ENCODE measurements around the gene ESR1.

The ESR1 gene

GRCh38 chr6:152110886-152111820, 303.7 kb downstream of the ESR1 start:
- no peak overlapping the region for H3K27ac ChIP-seq (ENCODE audit: low read length)
- H3K36me3 ChIP-seq (ENCODE audit: insufficient read depth, low read depth, low read length) = no peaks in the 10 kb centered on the region
- no peak overlapping the region for H3K4me3 ChIP-seq (ENCODE audit: low read length)
- H3K27me3 ChIP-seq (ENCODE audit: insufficient read depth, low read length) = no peaks in the 10 kb centered on the region
- no peaks in the 10 kb centered on the region for H3K9me3 ChIP-seq (ENCODE audit: insufficient read depth, low read depth, low read length)
- no peak overlapping the region for H3K9ac ChIP-seq (ENCODE audit: low read depth, low read length)
- 0 out of 2 replicates have a peak, but pooled peaks cover 3% of the 10 kb centered on the region for H3K4me1 ChIP-seq (ENCODE audit: insufficient read depth, low read length)

- Histone ChIP-seq H3K27me3 (ENCODE audit: insufficient read depth, low read length) (no peaks in the 10 kb centered on the region), H3K9me3 (ENCODE audit: insufficient read depth, low read depth, low read length) (no peaks in the 10 kb centered on the region), H3K9ac (ENCODE audit: low read depth, low read length) (no peak overlapping the region), H3K27ac (ENCODE audit: low read length) (no peak overlapping the region), H3K36me3 (ENCODE audit: insufficient read depth, low read depth, low read length) (no peaks in the 10 kb centered on the region), H3K4me1 (ENCODE audit: insufficient read depth, low read length) (0 out of 2 replicates have a peak, but pooled peaks cover 3% of the 10 kb centered on the region), H3K4me3 (ENCODE audit: low read length) (no peak overlapping the region)
These were observed 305.2 kb downstream of the ESR1 start for GRCh38 chr6:152112491-152113261.

- Histone ChIP-seq H3K9me3 (ENCODE audit: insufficient read depth, low read depth, low read length) (no peaks in the 10 kb centered on the region), H3K27me3 (ENCODE audit: insufficient read depth, low read length) (no peaks in the 10 kb centered on the region), H3K9ac (ENCODE audit: low read depth, low read length) (no peak overlapping the region), H3K4me3 (ENCODE audit: low read length) (no peak overlapping the region), H3K36me3 (ENCODE audit: insufficient read depth, low read depth, low read length) (no peaks in the 10 kb centered on the region), H3K4me1 (ENCODE audit: insufficient read depth, low read length) (0 out of 2 replicates have a peak, but pooled peaks cover 3% of the 10 kb centered on the region), H3K27ac (ENCODE audit: low read length) (no peak overlapping the region)
These were observed 310.0 kb downstream of the ESR1 start for GRCh38 chr6:152117156-152118133.

- Histone ChIP-seq H3K4me1 (ENCODE audit: insufficient read depth, low read length) (0 out of 2 replicates have a peak, but pooled peaks cover 3% of the 10 kb centered on the region), H3K27ac (ENCODE audit: low read length) (no peak overlapping the region), H3K4me3 (ENCODE audit: low read length) (no peak overlapping the region), H3K36me3 (ENCODE audit: insufficient read depth, low read depth, low read length) (no peaks in the 10 kb centered on the region), H3K27me3 (ENCODE audit: insufficient read depth, low read length) (no peaks in the 10 kb centered on the region), H3K9me3 (ENCODE audit: insufficient read depth, low read depth, low read length) (no peaks in the 10 kb centered on the region), H3K9ac (ENCODE audit: low read depth, low read length) (no peak overlapping the region)
These were observed 310.7 kb downstream of the ESR1 start for GRCh38 chr6:152118224-152118623.

- Histone ChIP-seq H3K4me1 (ENCODE audit: insufficient read depth, low read length) (0 out of 2 replicates have a peak, but pooled peaks cover 3% of the 10 kb centered on the region), H3K36me3 (ENCODE audit: insufficient read depth, low read depth, low read length) (no peaks in the 10 kb centered on the region), H3K4me3 (ENCODE audit: low read length) (no peak overlapping the region), H3K27ac (ENCODE audit: low read length) (no peak overlapping the region), H3K27me3 (ENCODE audit: insufficient read depth, low read length) (no peaks in the 10 kb centered on the region), H3K9ac (ENCODE audit: low read depth, low read length) (no peak overlapping the region), H3K9me3 (ENCODE audit: insufficient read depth, low read depth, low read length) (no peaks in the 10 kb centered on the region)
These were observed 311.2 kb downstream of the ESR1 start for GRCh38 chr6:152118678-152119077.

- H3K9ac ChIP-seq (ENCODE audit: low read depth, low read length) = no peak overlapping the region
These were observed 312.3 kb downstream of the ESR1 start for GRCh38 chr6:152119831-152120230.

DNA sequence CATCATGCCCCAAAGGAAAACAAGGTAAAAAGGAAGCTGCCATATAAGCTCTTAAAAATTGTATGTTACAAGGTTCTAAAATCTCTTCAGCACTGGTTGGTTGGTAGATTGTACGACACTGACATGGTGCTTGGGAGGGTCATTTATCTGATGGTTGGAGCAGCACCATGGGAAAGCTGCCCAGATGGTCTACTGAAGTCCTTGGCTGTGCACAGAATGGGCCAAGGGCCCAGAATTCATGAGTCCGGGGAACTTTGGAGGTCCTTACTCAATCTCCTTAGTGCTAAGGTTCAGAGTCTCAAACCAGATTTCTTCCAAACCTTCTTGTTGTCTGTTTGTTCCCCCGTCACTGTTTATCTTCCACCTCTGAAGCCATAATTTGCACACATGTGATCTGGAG, 314.4 kb downstream of the ESR1 start:
- Histone ChIP-seq H3K36me3 (ENCODE audit: insufficient read depth, low read depth, low read length) (no peaks in the 10 kb centered on the region), H3K4me3 (ENCODE audit: low read length) (no peak overlapping the region), H3K9ac (ENCODE audit: low read depth, low read length) (no peak overlapping the region), H3K9me3 (ENCODE audit: insufficient read depth, low read depth, low read length) (no peaks in the 10 kb centered on the region), H3K27me3 (ENCODE audit: insufficient read depth, low read length) (no peaks in the 10 kb centered on the region), H3K4me1 (ENCODE audit: insufficient read depth, low read length) (no peaks in the 10 kb centered on the region), H3K27ac (ENCODE audit: low read length) (no peak overlapping the region)

More at GRCh38 chr6:152119831-152120230, 312.3 kb downstream of the ESR1 start:
- no peaks in the 10 kb centered on the region for H3K27me3 ChIP-seq (ENCODE audit: insufficient read depth, low read length)
- H3K4me1 ChIP-seq (ENCODE audit: insufficient read depth, low read length) = 0 out of 2 replicates have a peak, but pooled peaks cover 3% of the 10 kb centered on the region
- H3K27ac ChIP-seq (ENCODE audit: low read length) = no peak overlapping the region
- no peaks in the 10 kb centered on the region for H3K36me3 ChIP-seq (ENCODE audit: insufficient read depth, low read depth, low read length)
- no peaks in the 10 kb centered on the region for H3K9me3 ChIP-seq (ENCODE audit: insufficient read depth, low read depth, low read length)
- no peak overlapping the region for H3K4me3 ChIP-seq (ENCODE audit: low read length)

GRCh38 chr6:152122434-152122833, 315.0 kb downstream of the ESR1 start:
- Histone ChIP-seq H3K27ac (ENCODE audit: low read length) (no peak overlapping the region), H3K9me3 (ENCODE audit: insufficient read depth, low read depth, low read length) (no peaks in the 10 kb centered on the region), H3K27me3 (ENCODE audit: insufficient read depth, low read length) (no peaks in the 10 kb centered on the region), H3K4me1 (ENCODE audit: insufficient read depth, low read length) (no peaks in the 10 kb centered on the region), H3K4me3 (ENCODE audit: low read length) (no peak overlapping the region), H3K36me3 (ENCODE audit: insufficient read depth, low read depth, low read length) (no peaks in the 10 kb centered on the region), H3K9ac (ENCODE audit: low read depth, low read length) (no peak overlapping the region)

GRCh38 chr6:152123076-152123475, 315.6 kb downstream of the ESR1 start:
- Histone ChIP-seq H3K4me1 (ENCODE audit: insufficient read depth, low read length) (no peaks in the 10 kb centered on the region), H3K36me3 (ENCODE audit: insufficient read depth, low read depth, low read length) (no peaks in the 10 kb centered on the region), H3K27ac (ENCODE audit: low read length) (no peak overlapping the region), H3K4me3 (ENCODE audit: low read length) (no peak overlapping the region), H3K9ac (ENCODE audit: low read depth, low read length) (no peak overlapping the region), H3K9me3 (ENCODE audit: insufficient read depth, low read depth, low read length) (no peaks in the 10 kb centered on the region), H3K27me3 (ENCODE audit: insufficient read depth, low read length) (no peaks in the 10 kb centered on the region)

DNA sequence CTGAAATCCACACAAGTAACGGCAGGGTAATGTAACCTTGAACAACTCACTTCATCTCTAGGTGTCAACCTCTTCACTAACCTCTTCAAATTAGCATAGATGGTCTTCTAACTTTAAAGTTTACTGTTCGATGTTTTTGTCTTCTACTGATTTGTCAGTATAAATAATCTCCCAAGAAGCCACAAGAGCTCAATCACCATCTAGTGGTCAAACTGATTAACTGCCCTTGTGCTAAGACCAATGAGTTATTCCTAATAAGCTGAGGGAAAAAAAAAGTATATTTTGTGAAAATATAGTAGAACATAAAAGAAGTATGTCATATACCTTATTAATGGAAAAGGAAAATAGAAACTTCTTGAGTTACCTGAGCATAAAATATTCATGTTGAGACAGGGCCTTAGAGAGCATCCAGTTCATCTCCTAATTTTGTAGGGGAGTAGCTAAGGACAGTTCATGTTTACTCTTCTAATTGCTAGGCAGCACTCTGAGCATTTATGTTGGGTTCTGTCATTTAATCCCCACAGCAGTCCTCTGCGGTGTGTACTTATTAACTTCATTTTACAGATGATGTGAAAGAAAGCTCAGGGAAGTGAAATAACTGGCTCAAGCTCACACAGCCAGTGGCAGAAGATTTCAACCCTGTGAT, 317.1 kb downstream of the ESR1 start:
- Histone ChIP-seq H3K27me3 (ENCODE audit: insufficient read depth, low read length) (no peaks in the 10 kb centered on the region), H3K9ac (ENCODE audit: low read depth, low read length) (no peak overlapping the region), H3K4me3 (ENCODE audit: low read length) (no peak overlapping the region), H3K36me3 (ENCODE audit: insufficient read depth, low read depth, low read length) (no peaks in the 10 kb centered on the region), H3K4me1 (ENCODE audit: insufficient read depth, low read length) (no peaks in the 10 kb centered on the region), H3K27ac (ENCODE audit: low read length) (no peak overlapping the region), H3K9me3 (ENCODE audit: insufficient read depth, low read depth, low read length) (no peaks in the 10 kb centered on the region)

All from iPS-20b (cell line).